GM23338 (cell line): Measurements from ENCODE around the gene RNF223. TPM values are rescaled to one million over a fixed set of nuclear protein-coding genes. Genes with fewer than 3 reads are reported as not detected.

ENCODE experiments used
- ATAC-seq: fragments of 200-7000 bp; cut with Tn5 transposase; 3 replicates; pipeline ENCODE4 v1.9.1; 2020
- DNase-seq: peaks from one replicate; pipeline ENCODE4 v3.0.0-alpha.2; 2015; ENCODE audit warnings: low spot score
- H2AFZ ChIP-seq: fragments of 200-600 bp; sonication (generic); 2 replicates; pipeline ENCODE4 v1.8.0; 2016; ENCODE audit warnings: antibody characterized with exemption, mild to moderate bottlenecking, moderate library complexity
- H3F3A ChIP-seq: fragments of 200-600 bp; sonication (generic); replicated peaks from 2 replicates; pipeline ENCODE4 v1.8.0; 2017; ENCODE audit warnings: antibody characterized with exemption, mixed run types, low read depth
- H3K27ac ChIP-seq: fragments of 200-600 bp; sonication (generic); 2 replicates; pipeline ENCODE4 v1.6.1; 2016; ENCODE audit warnings: low read depth
- H3K27me3 ChIP-seq: fragments of 200-600 bp; sonication (generic); 2 replicates; pipeline ENCODE4 v1.8.0; 2016; ENCODE audit warnings: mild to moderate bottlenecking, mixed run types, moderate library complexity; ENCODE audit not compliant: insufficient read depth
- H3K36me3 ChIP-seq: fragments of 200-600 bp; sonication (generic); 2 replicates; pipeline ENCODE4 v1.8.0; 2016; ENCODE audit warnings: mild to moderate bottlenecking; ENCODE audit not compliant: insufficient read depth
- H3K4me1 ChIP-seq: fragments of 200-600 bp; sonication (generic); 2 replicates; pipeline ENCODE4 v1.8.0; 2016; ENCODE audit warnings: mild to moderate bottlenecking, moderate library complexity; ENCODE audit not compliant: insufficient read depth
- H3K4me2 ChIP-seq: fragments of 200-600 bp; sonication (generic); 2 replicates; pipeline ENCODE4 v1.7.1; 2017; ENCODE audit warnings: mixed run types
- H3K4me3 ChIP-seq: fragments of 200-600 bp; sonication (generic); 2 replicates; pipeline ENCODE4 v1.6.1; 2016; ENCODE audit warnings: mixed run types
- H3K79me2 ChIP-seq: fragments of 200-600 bp; sonication (generic); replicated peaks from 2 replicates; pipeline ENCODE4 v1.8.0; 2017; ENCODE audit warnings: mild to moderate bottlenecking; ENCODE audit not compliant: insufficient read depth
- H3K9me2 ChIP-seq: fragments of 200-600 bp; sonication (generic); 2 replicates; pipeline ENCODE4 v1.8.0; 2017; ENCODE audit not compliant: insufficient read depth
- H4K20me1 ChIP-seq: fragments of 200-600 bp; sonication (generic); replicated peaks from 2 replicates; pipeline ENCODE4 v1.8.0; 2017; ENCODE audit warnings: mild to moderate bottlenecking; ENCODE audit not compliant: insufficient read depth
- H3K27ac Mint-ChIP-seq: 2 replicates; pipeline ENCODE4 v1.8.0; 2020; ENCODE audit warnings: inconsistent platforms, mild to moderate bottlenecking, moderate library complexity, mixed read lengths
- H3K27me3 Mint-ChIP-seq: 3 replicates; pipeline ENCODE4 v1.8.0; 2022; ENCODE audit warnings: low read depth, mild to moderate bottlenecking, moderate library complexity, mixed read lengths, inconsistent platforms; ENCODE audit not compliant: insufficient read depth, poor library complexity
- H3K36me3 Mint-ChIP-seq: 3 replicates; pipeline ENCODE4 v1.8.0; 2021; ENCODE audit warnings: low read depth, mild to moderate bottlenecking, inconsistent platforms, moderate library complexity, mixed read lengths
- H3K4me1 Mint-ChIP-seq: 3 replicates; pipeline ENCODE4 v1.8.0; 2020; ENCODE audit warnings: mild to moderate bottlenecking, inconsistent platforms, mixed read lengths
- H3K4me3 Mint-ChIP-seq: 3 replicates; pipeline ENCODE4 v1.8.0; 2021; ENCODE audit warnings: moderate library complexity, mild to moderate bottlenecking, inconsistent platforms, mixed read lengths
- H3K9me3 Mint-ChIP-seq: 3 replicates; pipeline ENCODE4 v1.8.0; 2020; ENCODE audit warnings: moderate library complexity, mild to moderate bottlenecking, inconsistent platforms, mixed read lengths
- CREB1 ChIP-seq: fragments of 250-450 bp; sonication (Bioruptor Pico); IDR thresholded peaks from 2 replicates; pipeline ENCODE4 v1.5.0; 2020; ENCODE audit warnings: low read depth, mild to moderate bottlenecking, moderate library complexity
- EZH2 ChIP-seq: fragments of 200-600 bp; sonication (generic); IDR thresholded peaks from one replicate; pipeline ENCODE4 v1.8.0; 2017; ENCODE audit warnings: antibody characterized with exemption, mild to moderate bottlenecking, low read depth; ENCODE audit not compliant: unreplicated experiment
- EZH2phosphoT487 ChIP-seq: fragments of 200-600 bp; sonication (generic); IDR thresholded peaks from one replicate; pipeline ENCODE4 v1.8.1; 2018; ENCODE audit warnings: antibody characterized with exemption; ENCODE audit not compliant: unreplicated experiment
- JUNB ChIP-seq: IDR thresholded peaks from one replicate; pipeline ENCODE4 v1.6.1; 2016; ENCODE audit warnings: antibody characterized with exemption; ENCODE audit not compliant: unreplicated experiment
- NANOG ChIP-seq: IDR thresholded peaks from 2 replicates; pipeline ENCODE4 v1.6.1; 2016; ENCODE audit warnings: antibody characterized with exemption, borderline replicate concordance
- POLR2AphosphoS5 ChIP-seq: IDR thresholded peaks from 2 replicates; pipeline ENCODE4 v1.6.1; 2016; ENCODE audit warnings: antibody characterized with exemption, low read depth
- STAT1 ChIP-seq: IDR thresholded peaks from one replicate; pipeline ENCODE4 v1.6.1; 2016; ENCODE audit warnings: antibody characterized with exemption; ENCODE audit not compliant: unreplicated experiment
- ZNF114 ChIP-seq: fragments of 250-450 bp; sonication (Bioruptor Pico); IDR thresholded peaks from 2 replicates; pipeline ENCODE4 v1.5.0; 2020; ENCODE audit warnings: mild to moderate bottlenecking, moderate library complexity
- ZNF331 ChIP-seq: fragments of 250-450 bp; sonication (Bioruptor Pico); IDR thresholded peaks from 2 replicates; pipeline ENCODE4 v1.5.0; 2020; ENCODE audit warnings: low read depth, mild to moderate bottlenecking, moderate library complexity
- polyA plus RNA-seq: library from polyadenylated mRNA; unstranded; fragments of >200 nt; fragmentation: Nextera tagmentation; extraction: Ambion mirVana; gene quantifications from 2 replicates; pipeline ENCODE4 v1.2.1, GENCODE V29; 2016
- total RNA-seq: library from RNA; depleted of rRNA; stranded (reverse); fragments of >200 nt; shearing (Covaris generic); gene quantifications from 2 replicates; pipeline ENCODE4 v1.2.3, GENCODE V29; 2014
- TF ChIP-seq, protein P1 (sequence below): IDR thresholded peaks from 2 replicates; pipeline ENCODE4 v1.6.1; 2016; ENCODE audit warnings: antibody characterized with exemption
- TF ChIP-seq, protein P2 (sequence below): IDR thresholded peaks from one replicate; pipeline ENCODE4 v1.6.1; 2018; ENCODE audit warnings: antibody characterized with exemption; ENCODE audit not compliant: unreplicated experiment
- TF ChIP-seq, protein P3 (sequence below): fragments of 250-450 bp; sonication (Bioruptor Pico); IDR thresholded peaks from 2 replicates; pipeline ENCODE4 v1.5.0; 2020; ENCODE audit warnings: mild to moderate bottlenecking, moderate library complexity
- TF ChIP-seq, protein P4 (sequence below), 2 experiments: fragments of 200-600 bp in 1 of 2; sonication (generic) in 1 of 2; conservative IDR thresholded peaks; 2 replicates each; pipeline versions ENCODE4 v1.5.1 to v1.6.1; 2016 to 2017; ENCODE audit warnings: antibody characterized with exemption in 2 of 2, low read depth in 2 of 2, mild to moderate bottlenecking in 2 of 2, moderate library complexity in 1 of 2

The RNF223 gene
- total and polyA plus RNA-seq, 2 experiments from 2014 or later, result not detected

DNA sequence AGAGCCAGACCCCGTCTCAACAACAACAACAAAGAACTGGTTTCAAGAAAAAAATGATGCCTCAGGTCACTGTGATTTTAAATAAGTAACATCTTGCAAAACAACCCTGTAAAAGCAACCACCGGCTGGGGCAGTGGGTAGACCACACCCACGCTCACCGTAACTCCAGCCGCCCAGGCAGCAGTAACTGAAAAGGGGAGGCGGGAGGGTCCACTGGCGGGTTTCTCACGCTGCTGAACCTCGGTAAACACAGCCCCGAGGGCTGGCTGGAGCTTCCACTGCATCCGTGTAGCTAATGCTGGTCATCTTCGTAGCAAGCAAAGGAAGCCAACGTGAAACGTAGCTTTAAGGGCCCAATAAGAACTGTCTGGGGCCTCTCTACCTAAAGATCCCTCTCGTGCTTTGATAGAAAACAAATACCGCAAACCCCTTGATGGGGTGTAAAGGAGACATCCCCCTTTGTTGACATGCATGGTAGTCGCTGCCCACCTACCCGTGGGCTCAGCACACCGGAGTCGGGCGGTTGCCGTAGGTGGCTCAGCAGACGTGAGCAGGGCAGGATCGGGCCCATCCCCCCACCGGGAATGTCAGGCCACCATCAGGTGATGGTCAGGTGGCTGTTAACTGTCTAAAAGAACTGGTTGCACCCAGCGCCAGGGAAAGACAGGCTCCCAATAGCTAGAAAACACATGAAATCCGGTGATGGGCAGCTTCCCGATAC, 37.6 kb upstream of the RNF223 start:
- peaks cover 60% of the 10 kb centered on the region for H3K36me3 Mint-ChIP-seq

More for the DNA sequence above, 37.6 kb upstream of the RNF223 start:
- Histone ChIP-seq H3K79me2 (peaks cover 22% of the 10 kb centered on the region), H2AFZ (no peak overlapping the region), H3K4me2 (no peak overlapping the region), H4K20me1 (0 out of 2 replicates have a peak, but pooled peaks cover 4% of the 10 kb centered on the region), H3K36me3 (no peaks in the 10 kb centered on the region), H3K9me2 (no peaks in the 10 kb centered on the region), H3K4me3 (no peak overlapping the region), H3F3A (no peaks in the 10 kb centered on the region), H3K27ac (no peak overlapping the region), H3K4me1 (no peaks in the 10 kb centered on the region; the same call in 1 of the 2 replicates), H3K27me3 (no peaks in the 10 kb centered on the region)
- Mint-ChIP-seq H3K4me3 (no peak overlapping the region), H3K9me3 (peaks cover 40% of the 10 kb centered on the region), H3K27ac (no peak overlapping the region), H3K27me3 (peaks cover 11% of the 10 kb centered on the region), H3K4me1 (peaks cover 19% of the 10 kb centered on the region)
- DNase-seq (no peak), ATAC-seq (no peak)
- TF ChIP-seq, protein P1, sequence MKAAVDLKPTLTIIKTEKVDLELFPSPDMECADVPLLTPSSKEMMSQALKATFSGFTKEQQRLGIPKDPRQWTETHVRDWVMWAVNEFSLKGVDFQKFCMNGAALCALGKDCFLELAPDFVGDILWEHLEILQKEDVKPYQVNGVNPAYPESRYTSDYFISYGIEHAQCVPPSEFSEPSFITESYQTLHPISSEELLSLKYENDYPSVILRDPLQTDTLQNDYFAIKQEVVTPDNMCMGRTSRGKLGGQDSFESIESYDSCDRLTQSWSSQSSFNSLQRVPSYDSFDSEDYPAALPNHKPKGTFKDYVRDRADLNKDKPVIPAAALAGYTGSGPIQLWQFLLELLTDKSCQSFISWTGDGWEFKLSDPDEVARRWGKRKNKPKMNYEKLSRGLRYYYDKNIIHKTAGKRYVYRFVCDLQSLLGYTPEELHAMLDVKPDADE, result no peak
- TF ChIP-seq NANOG, result no peak
- TF ChIP-seq, protein P2, sequence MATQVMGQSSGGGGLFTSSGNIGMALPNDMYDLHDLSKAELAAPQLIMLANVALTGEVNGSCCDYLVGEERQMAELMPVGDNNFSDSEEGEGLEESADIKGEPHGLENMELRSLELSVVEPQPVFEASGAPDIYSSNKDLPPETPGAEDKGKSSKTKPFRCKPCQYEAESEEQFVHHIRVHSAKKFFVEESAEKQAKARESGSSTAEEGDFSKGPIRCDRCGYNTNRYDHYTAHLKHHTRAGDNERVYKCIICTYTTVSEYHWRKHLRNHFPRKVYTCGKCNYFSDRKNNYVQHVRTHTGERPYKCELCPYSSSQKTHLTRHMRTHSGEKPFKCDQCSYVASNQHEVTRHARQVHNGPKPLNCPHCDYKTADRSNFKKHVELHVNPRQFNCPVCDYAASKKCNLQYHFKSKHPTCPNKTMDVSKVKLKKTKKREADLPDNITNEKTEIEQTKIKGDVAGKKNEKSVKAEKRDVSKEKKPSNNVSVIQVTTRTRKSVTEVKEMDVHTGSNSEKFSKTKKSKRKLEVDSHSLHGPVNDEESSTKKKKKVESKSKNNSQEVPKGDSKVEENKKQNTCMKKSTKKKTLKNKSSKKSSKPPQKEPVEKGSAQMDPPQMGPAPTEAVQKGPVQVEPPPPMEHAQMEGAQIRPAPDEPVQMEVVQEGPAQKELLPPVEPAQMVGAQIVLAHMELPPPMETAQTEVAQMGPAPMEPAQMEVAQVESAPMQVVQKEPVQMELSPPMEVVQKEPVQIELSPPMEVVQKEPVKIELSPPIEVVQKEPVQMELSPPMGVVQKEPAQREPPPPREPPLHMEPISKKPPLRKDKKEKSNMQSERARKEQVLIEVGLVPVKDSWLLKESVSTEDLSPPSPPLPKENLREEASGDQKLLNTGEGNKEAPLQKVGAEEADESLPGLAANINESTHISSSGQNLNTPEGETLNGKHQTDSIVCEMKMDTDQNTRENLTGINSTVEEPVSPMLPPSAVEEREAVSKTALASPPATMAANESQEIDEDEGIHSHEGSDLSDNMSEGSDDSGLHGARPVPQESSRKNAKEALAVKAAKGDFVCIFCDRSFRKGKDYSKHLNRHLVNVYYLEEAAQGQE, result no peak
- TF ChIP-seq ZNF114 (CRISPR knock-in tag), result no peak
- TF ChIP-seq CREB1 (CRISPR knock-in tag), result no peak
- no peak for TF ChIP-seq EZH2phosphoT487
- TF ChIP-seq STAT1, result no peak
- no peak for TF ChIP-seq EZH2
- TF ChIP-seq JUNB, result no peak
- no peak for TF ChIP-seq POLR2AphosphoS5
- TF ChIP-seq, protein P3, sequence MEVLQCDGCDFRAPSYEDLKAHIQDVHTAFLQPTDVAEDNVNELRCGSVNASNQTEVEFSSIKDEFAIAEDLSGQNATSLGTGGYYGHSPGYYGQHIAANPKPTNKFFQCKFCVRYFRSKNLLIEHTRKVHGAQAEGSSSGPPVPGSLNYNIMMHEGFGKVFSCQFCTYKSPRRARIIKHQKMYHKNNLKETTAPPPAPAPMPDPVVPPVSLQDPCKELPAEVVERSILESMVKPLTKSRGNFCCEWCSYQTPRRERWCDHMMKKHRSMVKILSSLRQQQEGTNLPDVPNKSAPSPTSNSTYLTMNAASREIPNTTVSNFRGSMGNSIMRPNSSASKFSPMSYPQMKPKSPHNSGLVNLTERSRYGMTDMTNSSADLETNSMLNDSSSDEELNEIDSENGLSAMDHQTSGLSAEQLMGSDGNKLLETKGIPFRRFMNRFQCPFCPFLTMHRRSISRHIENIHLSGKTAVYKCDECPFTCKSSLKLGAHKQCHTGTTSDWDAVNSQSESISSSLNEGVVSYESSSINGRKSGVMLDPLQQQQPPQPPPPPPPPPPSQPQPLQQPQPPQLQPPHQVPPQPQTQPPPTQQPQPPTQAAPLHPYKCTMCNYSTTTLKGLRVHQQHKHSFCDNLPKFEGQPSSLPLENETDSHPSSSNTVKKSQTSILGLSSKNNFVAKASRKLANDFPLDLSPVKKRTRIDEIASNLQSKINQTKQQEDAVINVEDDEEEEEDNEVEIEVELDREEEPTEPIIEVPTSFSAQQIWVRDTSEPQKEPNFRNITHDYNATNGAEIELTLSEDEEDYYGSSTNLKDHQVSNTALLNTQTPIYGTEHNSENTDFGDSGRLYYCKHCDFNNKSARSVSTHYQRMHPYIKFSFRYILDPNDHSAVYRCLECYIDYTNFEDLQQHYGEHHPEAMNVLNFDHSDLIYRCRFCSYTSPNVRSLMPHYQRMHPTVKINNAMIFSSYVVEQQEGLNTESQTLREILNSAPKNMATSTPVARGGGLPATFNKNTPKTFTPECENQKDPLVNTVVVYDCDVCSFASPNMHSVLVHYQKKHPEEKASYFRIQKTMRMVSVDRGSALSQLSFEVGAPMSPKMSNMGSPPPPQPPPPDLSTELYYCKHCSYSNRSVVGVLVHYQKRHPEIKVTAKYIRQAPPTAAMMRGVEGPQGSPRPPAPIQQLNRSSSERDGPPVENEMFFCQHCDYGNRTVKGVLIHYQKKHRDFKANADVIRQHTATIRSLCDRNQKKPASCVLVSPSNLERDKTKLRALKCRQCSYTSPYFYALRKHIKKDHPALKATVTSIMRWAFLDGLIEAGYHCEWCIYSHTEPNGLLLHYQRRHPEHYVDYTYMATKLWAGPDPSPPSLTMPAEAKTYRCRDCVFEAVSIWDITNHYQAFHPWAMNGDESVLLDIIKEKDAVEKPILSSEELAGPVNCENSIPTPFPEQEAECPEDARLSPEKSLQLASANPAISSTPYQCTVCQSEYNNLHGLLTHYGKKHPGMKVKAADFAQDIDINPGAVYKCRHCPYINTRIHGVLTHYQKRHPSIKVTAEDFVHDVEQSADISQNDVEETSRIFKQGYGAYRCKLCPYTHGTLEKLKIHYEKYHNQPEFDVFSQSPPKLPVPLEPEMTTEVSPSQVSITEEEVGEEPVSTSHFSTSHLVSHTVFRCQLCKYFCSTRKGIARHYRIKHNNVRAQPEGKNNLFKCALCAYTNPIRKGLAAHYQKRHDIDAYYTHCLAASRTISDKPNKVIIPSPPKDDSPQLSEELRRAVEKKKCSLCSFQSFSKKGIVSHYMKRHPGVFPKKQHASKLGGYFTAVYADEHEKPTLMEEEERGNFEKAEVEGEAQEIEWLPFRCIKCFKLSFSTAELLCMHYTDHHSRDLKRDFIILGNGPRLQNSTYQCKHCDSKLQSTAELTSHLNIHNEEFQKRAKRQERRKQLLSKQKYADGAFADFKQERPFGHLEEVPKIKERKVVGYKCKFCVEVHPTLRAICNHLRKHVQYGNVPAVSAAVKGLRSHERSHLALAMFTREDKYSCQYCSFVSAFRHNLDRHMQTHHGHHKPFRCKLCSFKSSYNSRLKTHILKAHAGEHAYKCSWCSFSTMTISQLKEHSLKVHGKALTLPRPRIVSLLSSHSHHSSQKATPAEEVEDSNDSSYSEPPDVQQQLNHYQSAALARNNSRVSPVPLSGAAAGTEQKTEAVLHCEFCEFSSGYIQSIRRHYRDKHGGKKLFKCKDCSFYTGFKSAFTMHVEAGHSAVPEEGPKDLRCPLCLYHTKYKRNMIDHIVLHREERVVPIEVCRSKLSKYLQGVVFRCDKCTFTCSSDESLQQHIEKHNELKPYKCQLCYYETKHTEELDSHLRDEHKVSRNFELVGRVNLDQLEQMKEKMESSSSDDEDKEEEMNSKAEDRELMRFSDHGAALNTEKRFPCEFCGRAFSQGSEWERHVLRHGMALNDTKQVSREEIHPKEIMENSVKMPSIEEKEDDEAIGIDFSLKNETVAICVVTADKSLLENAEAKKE, result no peak
- TF ChIP-seq, protein P4, sequence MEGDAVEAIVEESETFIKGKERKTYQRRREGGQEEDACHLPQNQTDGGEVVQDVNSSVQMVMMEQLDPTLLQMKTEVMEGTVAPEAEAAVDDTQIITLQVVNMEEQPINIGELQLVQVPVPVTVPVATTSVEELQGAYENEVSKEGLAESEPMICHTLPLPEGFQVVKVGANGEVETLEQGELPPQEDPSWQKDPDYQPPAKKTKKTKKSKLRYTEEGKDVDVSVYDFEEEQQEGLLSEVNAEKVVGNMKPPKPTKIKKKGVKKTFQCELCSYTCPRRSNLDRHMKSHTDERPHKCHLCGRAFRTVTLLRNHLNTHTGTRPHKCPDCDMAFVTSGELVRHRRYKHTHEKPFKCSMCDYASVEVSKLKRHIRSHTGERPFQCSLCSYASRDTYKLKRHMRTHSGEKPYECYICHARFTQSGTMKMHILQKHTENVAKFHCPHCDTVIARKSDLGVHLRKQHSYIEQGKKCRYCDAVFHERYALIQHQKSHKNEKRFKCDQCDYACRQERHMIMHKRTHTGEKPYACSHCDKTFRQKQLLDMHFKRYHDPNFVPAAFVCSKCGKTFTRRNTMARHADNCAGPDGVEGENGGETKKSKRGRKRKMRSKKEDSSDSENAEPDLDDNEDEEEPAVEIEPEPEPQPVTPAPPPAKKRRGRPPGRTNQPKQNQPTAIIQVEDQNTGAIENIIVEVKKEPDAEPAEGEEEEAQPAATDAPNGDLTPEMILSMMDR (conservative IDR thresholded peaks at IDR 0.05; ENCODE audit: low read depth in 2 of 2), result no peak
- no peak for TF ChIP-seq ZNF331 (CRISPR knock-in tag)
